OCI-LY7 (cell line): ENCODE data around the gene HPSE2.

ENCODE experiments used
- CTCF ChIP-seq: fragments of 200-600 bp; sonication (generic); conservative IDR thresholded peaks from 2 replicates; pipeline ENCODE4 v1.5.1; 2014; ENCODE audit warnings: mild to moderate bottlenecking, antibody characterized with exemption, low read length, moderate library complexity, mixed read lengths
- EZH2phosphoT487 ChIP-seq: fragments of 200-600 bp; sonication (generic); IDR thresholded peaks from 2 replicates; pipeline ENCODE4 v1.6.1; 2018; ENCODE audit warnings: low read depth, borderline replicate concordance, mild to moderate bottlenecking, mixed run types, antibody characterized with exemption, low read length, moderate library complexity, mixed read lengths

GRCh38 chr10:98916526-98917125 is 319.0 kb downstream of the HPSE2 start:
- TF ChIP-seq CTCF, result no peak
- TF ChIP-seq EZH2phosphoT487, result no peak
